AG04450 (cell line): ENCODE results near the gene SLN. TPM values are rescaled to one million over a fixed set of nuclear protein-coding genes. Genes with fewer than 3 reads are reported as not detected.

Experiments
- CTCF ChIA-PET: fragments of 300-600, 350-600 bp; formaldehyde crosslinking; extraction: SDS; loops from one replicate; lab custom pipeline; 2022; ENCODE audit warnings: antibody characterized with exemption, inconsistent platforms; lab: Charles Lee
- POLR2A ChIA-PET: fragments of 350-600 bp; formaldehyde crosslinking; extraction: SDS; loops from one replicate; lab custom pipeline; 2021; ENCODE audit warnings: antibody characterized with exemption, inconsistent platforms; lab: Yijun Ruan, JAX
- DNase-seq: peaks from one replicate; pipeline ENCODE4 v3.0.0-alpha.2; 2011; ENCODE audit warnings: low read depth, low spot score
- H3K27ac ChIP-seq: one replicate; pipeline ENCODE4 v1.5.1; 2012; ENCODE audit warnings: low read depth, low read length, control low read depth
- H3K27me3 ChIP-seq: one replicate; pipeline ENCODE4 v1.6.0; 2012; ENCODE audit warnings: low read length; ENCODE audit not compliant: control insufficient read depth, insufficient read depth
- H3K4me3 ChIP-seq: 2 replicates; pipeline ENCODE4 v1.5.1; 2011; ENCODE audit warnings: mild to moderate bottlenecking, low read depth, low read length, control low read depth
- H3K9me3 ChIP-seq: 2 replicates; pipeline ENCODE4 v1.5.1; 2012; ENCODE audit warnings: low read length; ENCODE audit not compliant: control insufficient read depth, insufficient read depth
- polyA plus RNA-seq: library from polyadenylated mRNA; depleted of rRNA; stranded (reverse); fragments of >200 nt; gene quantifications from 2 replicates; pipeline ENCODE4 v1.2.3, GENCODE V29; 2011
- TF ChIP-seq, protein P1 (sequence below): IDR thresholded peaks from 2 replicates; pipeline ENCODE4 v1.5.1; 2011; ENCODE audit warnings: low read depth, low read length, control low read depth, inconsistent platforms

The SLN gene
- polyA plus RNA-seq, 1 experiment, result not detected

DNA sequence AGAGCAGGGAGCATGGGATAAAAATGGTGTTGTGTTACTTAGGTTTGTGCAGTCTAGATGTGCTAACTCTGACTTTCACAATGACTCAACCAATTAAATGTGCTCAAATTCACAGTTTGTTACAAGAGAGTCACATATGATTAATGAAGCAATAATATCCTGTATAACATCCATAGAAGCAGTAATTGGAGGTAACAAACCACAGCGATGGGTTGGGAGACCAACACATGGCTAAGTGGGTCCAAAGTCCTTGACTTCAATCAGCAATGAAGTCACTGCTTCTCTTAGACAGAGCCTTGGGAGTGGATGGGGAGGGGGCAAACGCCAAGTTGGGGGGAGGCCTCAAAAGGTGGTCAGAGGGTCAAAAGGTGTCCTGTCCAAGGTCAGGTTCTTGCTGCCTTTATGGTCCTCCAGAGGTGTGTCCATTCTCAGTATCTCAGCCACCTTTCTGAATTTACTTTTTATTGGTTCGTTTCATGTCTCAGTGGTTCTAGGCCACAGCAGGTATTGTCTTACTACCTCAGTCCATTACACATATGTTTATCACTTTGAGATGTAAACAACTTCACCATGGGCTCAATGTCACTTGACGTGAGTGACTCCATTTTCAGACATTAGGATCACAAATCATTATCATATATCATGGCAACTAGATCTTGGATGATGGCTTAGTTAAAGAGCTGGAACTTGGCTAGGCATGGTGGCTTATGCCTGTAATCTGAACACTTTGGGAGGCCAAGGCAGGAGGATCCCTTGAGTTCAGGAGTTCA, 32.4 kb downstream of the SLN start:
- TF ChIP-seq, protein P1, sequence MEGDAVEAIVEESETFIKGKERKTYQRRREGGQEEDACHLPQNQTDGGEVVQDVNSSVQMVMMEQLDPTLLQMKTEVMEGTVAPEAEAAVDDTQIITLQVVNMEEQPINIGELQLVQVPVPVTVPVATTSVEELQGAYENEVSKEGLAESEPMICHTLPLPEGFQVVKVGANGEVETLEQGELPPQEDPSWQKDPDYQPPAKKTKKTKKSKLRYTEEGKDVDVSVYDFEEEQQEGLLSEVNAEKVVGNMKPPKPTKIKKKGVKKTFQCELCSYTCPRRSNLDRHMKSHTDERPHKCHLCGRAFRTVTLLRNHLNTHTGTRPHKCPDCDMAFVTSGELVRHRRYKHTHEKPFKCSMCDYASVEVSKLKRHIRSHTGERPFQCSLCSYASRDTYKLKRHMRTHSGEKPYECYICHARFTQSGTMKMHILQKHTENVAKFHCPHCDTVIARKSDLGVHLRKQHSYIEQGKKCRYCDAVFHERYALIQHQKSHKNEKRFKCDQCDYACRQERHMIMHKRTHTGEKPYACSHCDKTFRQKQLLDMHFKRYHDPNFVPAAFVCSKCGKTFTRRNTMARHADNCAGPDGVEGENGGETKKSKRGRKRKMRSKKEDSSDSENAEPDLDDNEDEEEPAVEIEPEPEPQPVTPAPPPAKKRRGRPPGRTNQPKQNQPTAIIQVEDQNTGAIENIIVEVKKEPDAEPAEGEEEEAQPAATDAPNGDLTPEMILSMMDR, result no peak
- no peak overlapping the region for H3K4me3 ChIP-seq
- ChIA-PET POLR2A (no interaction called here), CTCF (interaction anchor here (2.1 kb wide), 1 partner anchor 10 kb away, joined by 10 read pairs; no protein-coding TSS in a partner anchor)
- no peak overlapping the region for H3K27ac ChIP-seq
- H3K9me3 ChIP-seq, result no peaks in the 10 kb centered on the region
- DNase-seq, result no peak
- H3K27me3 ChIP-seq, result peaks cover 3% of the 10 kb centered on the region

DNA sequence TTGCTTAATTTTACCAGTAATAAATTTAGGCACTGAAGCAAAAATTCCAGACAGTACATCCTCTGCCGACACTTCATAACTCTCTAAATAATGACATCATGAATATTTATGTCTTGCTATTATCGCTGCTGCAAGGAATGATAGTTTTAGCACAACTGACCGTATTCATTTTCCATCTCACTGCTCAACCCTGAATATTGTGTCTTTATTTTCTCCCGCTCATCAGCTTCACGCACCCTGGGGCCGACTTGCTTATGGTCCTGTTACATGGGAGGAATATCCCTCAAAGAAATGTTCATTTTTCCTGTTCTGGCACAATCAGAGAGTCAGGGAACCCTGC, 33.3 kb downstream of the SLN start:
- Histone ChIP-seq H3K27me3 (peaks cover 3% of the 10 kb centered on the region), H3K4me3 (no peak overlapping the region), H3K27ac (no peak overlapping the region), H3K9me3 (no peaks in the 10 kb centered on the region)
- ChIA-PET POLR2A (no interaction called here), CTCF (no interaction called here)
- DNase-seq, result no peak
- TF ChIP-seq, protein P1, result no peak

DNA sequence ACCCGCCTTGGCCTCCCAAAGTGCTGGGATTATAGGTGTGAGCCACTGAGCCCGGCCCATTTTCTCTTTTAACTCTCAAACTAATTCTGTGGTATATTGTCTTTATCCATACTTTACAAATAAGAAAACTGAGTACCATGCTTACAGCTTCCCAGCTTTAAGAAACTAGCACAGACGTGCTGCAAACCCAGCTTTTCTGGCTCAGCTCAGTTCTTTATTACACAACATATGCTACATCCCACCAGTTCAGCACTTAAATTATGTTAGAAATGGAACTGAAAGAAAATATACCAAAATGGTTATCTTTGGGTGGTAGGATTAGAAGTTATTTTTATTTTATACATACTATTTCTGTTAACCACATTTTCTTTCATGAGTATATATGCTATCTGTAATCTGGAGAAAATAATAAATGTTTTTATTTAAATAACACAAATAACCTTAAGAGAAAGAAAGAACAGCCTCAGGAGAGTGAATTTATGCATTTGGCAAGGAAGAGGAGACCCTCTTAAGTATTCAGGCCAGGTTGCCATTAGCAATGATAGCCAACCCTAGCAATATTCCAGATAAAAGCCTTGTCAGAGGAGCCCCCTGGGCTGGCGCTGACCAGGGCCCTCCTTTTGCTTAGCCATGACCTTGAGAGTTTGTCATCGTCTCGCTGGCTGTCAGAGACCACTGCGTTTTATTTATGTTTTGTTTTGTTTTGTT, 33.8 kb downstream of the SLN start:
- no peak for DNase-seq
- Histone ChIP-seq H3K4me3 (no peak overlapping the region), H3K27ac (no peak overlapping the region), H3K9me3 (no peaks in the 10 kb centered on the region), H3K27me3 (peaks cover 3% of the 10 kb centered on the region)
- CTCF ChIA-PET, result interaction anchor here (0.7 kb wide), 1 partner anchor 144 kb away, joined by 4 read pairs; no protein-coding TSS in a partner anchor
- TF ChIP-seq, protein P1, result no peak
- POLR2A ChIA-PET, result no interaction called here

DNA sequence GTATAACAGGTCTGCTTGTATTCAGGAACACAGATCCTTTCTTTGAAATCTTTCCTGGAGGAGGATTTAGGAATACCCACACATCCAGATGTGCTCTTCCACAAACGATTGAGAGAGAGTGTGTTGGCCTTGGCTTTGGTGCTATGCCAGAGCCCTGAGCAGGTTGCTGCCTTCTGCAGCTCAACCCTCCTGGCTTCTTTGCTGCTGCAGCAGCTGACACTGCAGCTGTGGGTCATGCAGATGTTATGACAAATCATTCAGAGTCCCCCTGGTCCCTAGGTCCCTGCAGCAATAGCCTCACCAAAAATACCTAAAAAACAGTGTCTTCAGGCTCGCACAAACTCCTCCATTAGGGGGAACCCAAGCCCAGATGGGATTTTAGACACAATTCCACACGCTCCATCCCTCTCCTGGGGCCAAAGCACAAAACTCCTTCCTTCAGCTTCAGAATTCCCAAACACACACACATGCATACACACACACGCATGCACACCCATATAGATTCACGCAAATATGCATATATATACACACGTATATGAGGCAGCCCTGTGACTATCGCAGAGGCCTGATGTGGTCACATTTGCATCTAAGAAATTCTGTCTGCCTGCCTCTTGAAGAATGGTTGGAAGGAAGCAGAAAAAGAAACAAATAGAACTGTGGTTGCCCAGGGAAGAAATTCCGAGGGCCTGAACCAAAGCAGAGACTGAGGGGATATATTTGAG, 35.4 kb downstream of the SLN start:
- ChIA-PET CTCF (interaction anchor here (1.1 kb wide), 1 partner anchor 95 kb away, joined by 4 read pairs; no protein-coding TSS in a partner anchor), POLR2A (no interaction called here)
- H3K9me3 ChIP-seq, result no peaks in the 10 kb centered on the region
- TF ChIP-seq, protein P1, result no peak
- H3K27ac ChIP-seq, result no peak overlapping the region
- DNase-seq, result no peak
- H3K4me3 ChIP-seq, result no peak overlapping the region
- peaks cover 3% of the 10 kb centered on the region for H3K27me3 ChIP-seq
